ENCODE data around the gene OGFRL1.

GRCh38 chr6:71289039-71289801, 609 bp downstream of the OGFRL1 start:
- TF ChIP-seq, protein P1, sequence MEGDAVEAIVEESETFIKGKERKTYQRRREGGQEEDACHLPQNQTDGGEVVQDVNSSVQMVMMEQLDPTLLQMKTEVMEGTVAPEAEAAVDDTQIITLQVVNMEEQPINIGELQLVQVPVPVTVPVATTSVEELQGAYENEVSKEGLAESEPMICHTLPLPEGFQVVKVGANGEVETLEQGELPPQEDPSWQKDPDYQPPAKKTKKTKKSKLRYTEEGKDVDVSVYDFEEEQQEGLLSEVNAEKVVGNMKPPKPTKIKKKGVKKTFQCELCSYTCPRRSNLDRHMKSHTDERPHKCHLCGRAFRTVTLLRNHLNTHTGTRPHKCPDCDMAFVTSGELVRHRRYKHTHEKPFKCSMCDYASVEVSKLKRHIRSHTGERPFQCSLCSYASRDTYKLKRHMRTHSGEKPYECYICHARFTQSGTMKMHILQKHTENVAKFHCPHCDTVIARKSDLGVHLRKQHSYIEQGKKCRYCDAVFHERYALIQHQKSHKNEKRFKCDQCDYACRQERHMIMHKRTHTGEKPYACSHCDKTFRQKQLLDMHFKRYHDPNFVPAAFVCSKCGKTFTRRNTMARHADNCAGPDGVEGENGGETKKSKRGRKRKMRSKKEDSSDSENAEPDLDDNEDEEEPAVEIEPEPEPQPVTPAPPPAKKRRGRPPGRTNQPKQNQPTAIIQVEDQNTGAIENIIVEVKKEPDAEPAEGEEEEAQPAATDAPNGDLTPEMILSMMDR (IDR thresholded peaks at IDR 0.05), result no peak
- peak in 1 of 3 donors; percentile 1 for TF ChIP-seq POLR2A (IDR thresholded peaks at IDR 0.05)

All from body of pancreas (tissue), 4 donors.